ENCODE results near the gene HMGCS1. TPM values are rescaled to one million over a fixed set of nuclear protein-coding genes. Genes with fewer than 3 reads are reported as not detected.

The HMGCS1 gene
- total and polyA plus RNA-seq, 9 of the 15 experiments (the other 6 are each of a cell fraction or from before 2014, with no cell fraction given), result 43.7 to 337 (median 111) TPM

DNA sequence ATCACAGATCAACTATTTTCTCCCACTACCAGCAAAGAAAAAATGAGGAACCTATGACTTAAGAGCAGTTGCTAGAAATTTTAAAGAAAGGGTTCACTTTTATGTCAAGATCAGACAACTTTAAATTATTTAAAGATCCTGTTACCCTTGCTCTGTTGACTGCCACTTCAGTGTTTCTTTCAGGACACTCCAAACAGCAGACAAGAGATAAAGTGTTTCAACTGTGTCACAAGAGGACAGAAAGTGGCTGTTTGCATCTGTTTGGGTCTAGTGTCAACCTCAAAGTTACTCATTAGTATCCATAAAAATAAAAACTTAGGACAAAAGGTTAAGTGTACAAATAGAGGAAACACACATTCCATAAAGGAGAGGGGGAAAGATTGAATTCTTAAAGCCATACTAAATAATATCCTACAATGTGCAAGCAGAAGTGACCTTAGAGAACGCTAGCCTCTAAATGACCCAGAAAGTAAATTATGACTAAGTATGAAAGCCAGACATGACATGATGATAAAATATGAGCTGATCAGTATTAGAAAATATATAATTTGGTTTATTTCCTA, 24.9 kb downstream of the HMGCS1 start:
- Histone ChIP-seq H3K9me3 (replicated peaks; ENCODE audit: control insufficient read depth, insufficient read depth, low read depth, low read length) (no peaks in the 10 kb centered on the region), H3K9me1 (ENCODE audit: control insufficient read depth, insufficient read depth, low read length) (no peaks in the 10 kb centered on the region), H3K4me1 (replicated peaks in 1 of 2; ENCODE audit: control insufficient read depth in 2 of 2, insufficient read depth in 2 of 2, low read length in 2 of 2) (0 out of 5 replicates have a peak, but pooled peaks cover 0 to under 1% of the 10 kb centered on the region in 2 experiments), H3K27me3 (ENCODE audit: control insufficient read depth in 2 of 2, insufficient read depth in 2 of 2, low read length in 2 of 2) (no peaks in the 10 kb centered on the region), H3K36me3 (ENCODE audit: control insufficient read depth, insufficient read depth, low read length) (peaks cover 66% of the 10 kb centered on the region), H3K4me3 (no peak overlapping the region), H4K20me1 (replicated peaks; ENCODE audit: control insufficient read depth, insufficient read depth, low read length) (no peaks in the 10 kb centered on the region), H3K79me2 (ENCODE audit: control insufficient read depth, insufficient read depth, low read length) (no peaks in the 10 kb centered on the region), H2AFZ (ENCODE audit: low read depth, low read length) (no peak overlapping the region), H3K27ac (ENCODE audit: extremely low read depth, low read depth, low read length) (no peak overlapping the region), H3K4me2 (ENCODE audit: insufficient read depth, low read length) (no peak overlapping the region), H3K9ac (ENCODE audit: insufficient read depth in 1 of 2, low read depth in 2 of 2, low read length in 2 of 2) (no peak overlapping the region)
- POLR2A ChIA-PET, result interaction anchor here (0.7 to 1.7 kb wide), 5 partner anchors 11 to 247 kb away, joined by 3 to 7 read pairs (median 4); partner anchors contain the start of gene HMGCS1
- in situ Hi-C loops (cut with MboI), result no loop called here
- DNase-seq (ENCODE audit: extremely low read depth in 1 of 4, low spot score in 3 of 4) (no peak), FAIRE-seq (no peak), ATAC-seq (no peak)
- CTCF ChIA-PET (ENCODE audit: low intra/inter-chr PET ratio), result no interaction called here
- intact Hi-C loops (cut with micrococcal nuclease), result no loop called here
- BruUV-seq (replicated peaks), result no TSS peak
- TF ChIP-seq, protein P1, sequence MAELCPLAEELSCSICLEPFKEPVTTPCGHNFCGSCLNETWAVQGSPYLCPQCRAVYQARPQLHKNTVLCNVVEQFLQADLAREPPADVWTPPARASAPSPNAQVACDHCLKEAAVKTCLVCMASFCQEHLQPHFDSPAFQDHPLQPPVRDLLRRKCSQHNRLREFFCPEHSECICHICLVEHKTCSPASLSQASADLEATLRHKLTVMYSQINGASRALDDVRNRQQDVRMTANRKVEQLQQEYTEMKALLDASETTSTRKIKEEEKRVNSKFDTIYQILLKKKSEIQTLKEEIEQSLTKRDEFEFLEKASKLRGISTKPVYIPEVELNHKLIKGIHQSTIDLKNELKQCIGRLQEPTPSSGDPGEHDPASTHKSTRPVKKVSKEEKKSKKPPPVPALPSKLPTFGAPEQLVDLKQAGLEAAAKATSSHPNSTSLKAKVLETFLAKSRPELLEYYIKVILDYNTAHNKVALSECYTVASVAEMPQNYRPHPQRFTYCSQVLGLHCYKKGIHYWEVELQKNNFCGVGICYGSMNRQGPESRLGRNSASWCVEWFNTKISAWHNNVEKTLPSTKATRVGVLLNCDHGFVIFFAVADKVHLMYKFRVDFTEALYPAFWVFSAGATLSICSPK (IDR thresholded peaks at IDR 0.05; ENCODE audit: borderline replicate concordance), result no peak
- 0 out of 2 replicates have a peak, but pooled peaks have one; percentile 10 for TF ChIP-seq NFIC (IDR thresholded peaks at IDR 0.05)
- no peak for TF ChIP-seq ZFP30 (CRISPR knock-in tag; IDR thresholded peaks at IDR 0.05; ENCODE audit: borderline replicate concordance)
- TF ChIP-seq SUPT5H (IDR thresholded peaks at IDR 0.05), result peak; percentile 59
- TF ChIP-seq NBN (IDR thresholded peaks at IDR 0.05; ENCODE audit: low read depth), result no peak
- TF ChIP-seq ZNF668 (CRISPR knock-in tag; IDR thresholded peaks at IDR 0.05), result no peak
- TF ChIP-seq ZNF77 (CRISPR knock-in tag; IDR thresholded peaks at IDR 0.05), result no peak
- TF ChIP-seq POLR2A (conservative IDR thresholded peaks at IDR 0.05), result peak; percentile 39; the same call in 1 of the 2 replicates
- TF ChIP-seq, protein P2, sequence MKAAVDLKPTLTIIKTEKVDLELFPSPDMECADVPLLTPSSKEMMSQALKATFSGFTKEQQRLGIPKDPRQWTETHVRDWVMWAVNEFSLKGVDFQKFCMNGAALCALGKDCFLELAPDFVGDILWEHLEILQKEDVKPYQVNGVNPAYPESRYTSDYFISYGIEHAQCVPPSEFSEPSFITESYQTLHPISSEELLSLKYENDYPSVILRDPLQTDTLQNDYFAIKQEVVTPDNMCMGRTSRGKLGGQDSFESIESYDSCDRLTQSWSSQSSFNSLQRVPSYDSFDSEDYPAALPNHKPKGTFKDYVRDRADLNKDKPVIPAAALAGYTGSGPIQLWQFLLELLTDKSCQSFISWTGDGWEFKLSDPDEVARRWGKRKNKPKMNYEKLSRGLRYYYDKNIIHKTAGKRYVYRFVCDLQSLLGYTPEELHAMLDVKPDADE (conservative IDR thresholded peaks at IDR 0.05; ENCODE audit: control insufficient read depth, low read depth, low read length), result no peak
- 0 out of 2 replicates have a peak, but pooled peaks have one; percentile 14 for TF ChIP-seq POLR2G (IDR thresholded peaks at IDR 0.05; ENCODE audit: low read depth, low read length)
- TF ChIP-seq, protein P3, sequence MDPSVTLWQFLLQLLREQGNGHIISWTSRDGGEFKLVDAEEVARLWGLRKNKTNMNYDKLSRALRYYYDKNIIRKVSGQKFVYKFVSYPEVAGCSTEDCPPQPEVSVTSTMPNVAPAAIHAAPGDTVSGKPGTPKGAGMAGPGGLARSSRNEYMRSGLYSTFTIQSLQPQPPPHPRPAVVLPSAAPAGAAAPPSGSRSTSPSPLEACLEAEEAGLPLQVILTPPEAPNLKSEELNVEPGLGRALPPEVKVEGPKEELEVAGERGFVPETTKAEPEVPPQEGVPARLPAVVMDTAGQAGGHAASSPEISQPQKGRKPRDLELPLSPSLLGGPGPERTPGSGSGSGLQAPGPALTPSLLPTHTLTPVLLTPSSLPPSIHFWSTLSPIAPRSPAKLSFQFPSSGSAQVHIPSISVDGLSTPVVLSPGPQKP (CRISPR knock-in tag; IDR thresholded peaks at IDR 0.05), result no peak
- WGBS (ENCODE audit: insufficient coverage, low coverage, missing lambda C conversion rate), result 82% methylated on average over 1 of the region's 1 CpG
